GM21529 (cell line): ENCODE results near the gene NOXRED1.
"Not testable (repeated sequence)": the region's sequence is repeated elsewhere in the genome, so short reads cannot be mapped to it uniquely, and the experiment has no call there.

Experiments
- ATAC-seq: cut with Tn5 transposase; IDR thresholded peaks from one replicate; pipeline ENCODE4 v1.9.1; 2021; ENCODE audit not compliant: unreplicated experiment

The NOXRED1 gene

DNA sequence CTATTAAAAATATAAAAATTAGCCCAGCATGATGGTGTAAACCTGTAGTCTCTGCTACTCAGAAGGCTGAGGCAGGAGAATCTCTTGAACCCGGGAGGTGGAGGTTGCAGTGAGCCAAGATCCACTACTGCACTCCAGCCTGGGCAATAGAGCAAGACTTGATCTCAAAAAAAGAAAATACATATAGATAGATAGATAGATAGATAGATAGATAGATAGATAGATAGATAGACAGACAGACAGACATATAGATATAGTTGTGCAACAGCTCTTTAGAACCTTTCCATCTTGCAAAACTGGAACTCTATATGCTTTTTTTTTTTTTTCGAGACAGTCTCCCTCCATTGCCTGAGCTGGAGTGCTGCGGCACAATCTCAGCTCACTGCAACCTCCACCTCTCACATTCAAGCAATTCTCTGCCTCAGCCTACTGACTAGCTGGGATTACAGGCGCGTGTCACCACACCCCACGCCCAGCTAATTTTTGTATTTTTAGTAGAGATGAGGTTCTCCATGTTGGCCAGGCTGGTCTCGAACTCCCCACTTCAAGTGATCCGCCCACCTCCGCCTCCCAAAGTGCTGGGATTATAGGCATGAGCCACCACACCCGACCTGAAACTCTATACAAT, 7.8 kb downstream of the NOXRED1 start:
- ATAC-seq = not testable (repeated sequence)

DNA sequence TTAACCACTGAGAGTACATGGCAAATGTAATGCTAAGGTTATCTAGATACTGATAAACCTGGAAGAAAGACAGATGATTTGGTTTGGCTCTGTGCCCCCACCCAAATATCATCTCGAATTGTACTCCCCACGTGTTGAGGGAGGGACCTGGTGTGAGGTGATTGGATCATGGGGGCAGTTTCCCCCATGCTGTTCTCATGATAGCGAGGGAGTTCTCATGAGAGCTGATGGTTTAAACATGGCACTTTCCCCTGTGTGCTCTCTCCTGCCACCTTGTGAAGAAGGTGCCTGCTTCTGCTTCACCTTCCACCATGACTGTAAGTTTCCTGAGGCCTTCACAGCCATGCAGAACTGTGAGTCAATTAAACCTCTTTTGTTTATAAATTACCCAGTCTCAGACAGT, 14.2 kb downstream of the NOXRED1 start:
- ATAC-seq = no peak

DNA sequence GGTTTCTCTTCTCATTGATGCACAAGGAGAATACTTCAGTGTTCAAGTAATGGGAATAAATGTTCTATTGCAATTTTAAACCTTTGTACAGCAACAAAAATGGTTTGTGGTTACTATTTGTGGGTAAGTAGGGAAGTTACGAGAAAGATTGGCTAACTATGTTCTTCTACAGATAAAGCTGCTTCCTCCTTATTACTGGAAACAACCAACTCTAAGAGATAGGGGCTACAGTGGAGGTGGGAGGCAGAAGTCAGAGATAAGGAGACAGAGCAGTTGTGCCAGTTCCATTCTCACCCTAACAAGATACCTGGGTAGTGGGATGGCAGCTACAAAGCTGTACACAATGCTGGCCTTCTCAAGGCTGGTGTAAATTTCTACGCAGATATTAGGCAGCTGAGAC, 16.2 kb downstream of the NOXRED1 start:
- ATAC-seq = no peak

DNA sequence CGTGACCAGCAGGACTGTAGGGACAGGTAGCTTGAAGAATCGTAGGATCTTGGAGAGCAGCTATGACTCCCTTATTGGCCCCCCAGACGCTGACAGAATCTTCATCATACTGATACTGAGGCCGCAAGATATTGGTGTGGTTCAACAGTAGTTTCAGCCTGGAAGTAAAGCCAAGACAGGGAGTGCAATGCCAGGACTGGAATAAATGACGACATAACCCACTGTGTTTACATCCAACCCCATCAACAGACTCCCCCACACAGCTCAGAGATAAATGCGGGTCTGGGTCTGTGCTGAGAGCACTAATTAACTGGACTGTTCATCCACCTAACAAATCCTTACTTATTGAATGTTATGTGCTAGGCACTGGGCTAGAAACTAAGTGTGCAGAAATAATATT, 16.6 kb downstream of the NOXRED1 start:
- no peak for ATAC-seq

DNA sequence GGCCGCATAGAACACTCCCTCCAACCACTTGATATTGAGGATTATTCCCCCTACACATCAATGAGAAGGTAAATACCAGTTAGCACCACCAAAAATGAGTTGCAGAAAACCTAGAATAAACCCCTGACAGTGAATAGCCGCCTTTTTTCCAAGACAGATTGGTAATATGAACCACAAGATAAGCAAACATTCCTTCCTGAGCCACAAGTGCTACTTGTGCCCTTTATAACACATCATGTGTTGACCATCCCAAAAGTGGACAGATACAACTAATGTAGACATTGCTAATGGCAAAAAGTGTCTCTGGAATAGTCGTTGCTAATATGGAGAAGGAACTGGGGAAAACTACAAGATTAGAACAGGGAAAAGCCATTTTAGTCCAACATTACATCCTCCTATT, 17.2 kb downstream of the NOXRED1 start:
- ATAC-seq = no peak

DNA sequence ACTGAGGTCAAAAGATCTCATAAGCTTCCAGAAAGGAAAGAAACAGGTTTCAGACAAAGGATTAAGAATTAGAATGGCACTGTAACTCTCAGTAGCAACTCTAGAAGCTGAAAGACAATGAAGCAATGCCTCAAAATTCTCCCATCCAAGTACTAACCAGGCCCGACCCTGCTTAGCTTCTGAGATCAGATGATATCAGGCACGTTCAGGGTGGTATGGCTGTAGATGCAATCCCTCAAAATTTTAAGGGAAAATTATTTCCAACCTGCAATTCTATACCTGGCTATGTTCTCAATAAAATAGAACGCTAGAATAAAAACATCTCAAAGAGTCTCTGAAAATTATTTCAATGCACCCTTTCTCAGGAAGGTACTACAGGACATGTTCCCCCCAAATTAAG, 19.6 kb downstream of the NOXRED1 start:
- ATAC-seq = no peak

DNA sequence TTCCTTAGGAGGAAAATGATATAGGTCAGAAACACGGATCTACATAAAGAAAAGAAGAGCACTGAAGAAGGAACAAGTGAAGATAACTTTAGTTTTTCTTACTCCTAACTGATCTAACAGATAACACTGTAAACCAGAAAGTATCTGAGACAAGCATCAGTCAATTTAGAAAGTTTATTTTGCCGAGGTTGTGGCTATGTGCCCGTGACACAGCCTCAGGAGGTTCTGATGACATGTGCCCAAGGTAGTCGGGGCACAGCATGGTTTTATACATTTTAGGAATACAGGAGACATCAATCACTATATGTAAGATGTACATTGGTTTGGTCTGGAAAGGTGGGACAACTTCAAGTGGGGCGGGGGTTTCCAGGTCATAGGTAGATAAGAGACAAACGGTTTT, 23.1 kb downstream of the NOXRED1 start:
- no peak for ATAC-seq

DNA sequence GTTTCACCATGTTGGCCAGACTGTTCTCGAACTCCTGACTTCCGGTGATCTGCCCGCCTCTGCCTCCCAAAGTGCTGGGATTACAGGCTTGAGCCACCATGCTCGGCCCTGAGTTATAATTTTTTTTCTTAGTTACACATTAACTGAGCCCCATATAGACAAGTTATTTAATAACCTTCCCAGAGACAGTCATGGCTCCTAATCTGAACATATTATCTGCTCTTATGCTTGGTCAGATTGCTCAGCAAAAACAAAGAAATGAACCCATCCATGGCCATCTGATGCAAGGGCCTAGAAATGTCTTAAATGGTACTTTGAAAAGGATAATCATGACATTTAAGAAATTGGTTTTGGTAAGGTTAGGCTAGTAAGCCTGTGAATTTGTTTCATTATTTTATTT, 33.1 kb downstream of the NOXRED1 start:
- no peak for ATAC-seq

DNA sequence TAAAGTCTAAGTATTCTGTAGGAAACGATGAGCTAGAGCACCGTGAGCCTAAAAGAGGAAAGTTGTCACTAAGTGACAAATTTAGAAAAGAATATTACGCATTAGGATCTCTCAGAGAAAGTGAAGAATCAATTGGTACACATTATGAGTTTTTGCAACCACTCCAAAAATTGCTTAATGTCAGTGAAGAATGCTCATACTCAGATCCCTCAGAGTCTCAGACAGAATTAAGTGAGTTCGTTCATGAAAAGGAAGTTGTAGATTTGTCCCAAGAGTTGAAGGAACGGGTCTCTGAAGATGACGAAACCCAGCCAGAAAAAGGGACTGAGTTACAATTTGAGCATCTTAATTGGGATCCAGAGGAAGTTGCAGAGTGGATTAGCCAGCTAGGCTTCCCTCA, 44.6 kb downstream of the NOXRED1 start:
- ATAC-seq = no peak

DNA sequence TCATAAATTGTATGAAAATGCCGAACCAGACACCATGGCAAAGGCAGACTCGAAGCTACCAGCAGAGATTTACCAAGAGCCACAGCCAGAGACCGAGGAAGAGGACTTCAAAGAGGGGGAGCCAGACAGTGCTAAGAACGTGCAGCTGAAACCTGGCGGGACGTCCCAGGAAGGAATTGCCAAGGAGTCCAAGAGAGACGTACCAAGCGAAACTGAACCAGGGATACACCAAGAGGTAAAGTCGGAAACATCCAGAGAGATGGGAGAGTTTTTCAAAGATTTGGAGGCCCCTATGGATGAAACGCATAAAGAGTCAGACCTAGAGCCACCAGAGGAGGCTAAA, 45.9 kb downstream of the NOXRED1 start:
- peak; percentile 1 for ATAC-seq

DNA sequence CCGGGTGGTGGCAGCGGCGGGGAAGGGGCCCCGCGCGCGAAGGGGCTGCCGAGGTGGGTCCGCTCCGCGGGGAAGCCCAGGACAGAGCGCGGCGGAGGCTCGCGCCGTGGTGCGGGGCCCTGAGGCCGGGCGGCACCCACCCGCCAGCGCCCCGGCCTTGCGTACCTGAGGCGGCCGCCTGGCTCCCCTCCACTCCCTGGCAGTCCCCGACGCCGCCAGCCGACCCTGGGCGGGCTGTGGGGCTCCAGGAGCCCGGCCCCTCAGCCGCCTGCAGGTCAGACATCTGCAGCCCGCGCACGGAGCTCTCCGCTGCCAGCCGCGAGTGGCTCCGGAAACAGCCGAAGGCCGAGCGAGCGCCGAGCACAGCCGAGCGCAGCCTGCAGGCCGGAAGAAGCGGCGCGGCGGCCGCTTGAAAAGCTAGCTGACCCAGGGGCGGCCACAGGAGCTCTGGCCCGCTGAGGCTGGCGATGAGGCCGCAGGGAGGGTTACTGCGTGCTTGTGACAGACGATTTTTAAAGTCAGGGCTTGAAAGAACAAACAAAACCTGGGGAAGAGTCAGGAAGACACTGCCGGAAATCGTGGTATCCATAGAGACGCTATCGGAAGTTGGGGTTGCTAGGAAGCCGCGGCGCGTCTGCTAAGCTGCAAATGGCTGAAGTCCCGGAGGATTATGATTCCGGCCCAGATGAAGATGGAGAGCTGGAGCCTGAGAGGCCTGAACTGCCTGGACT, 46.4 kb downstream of the NOXRED1 start, which contains the start of the genes SAMD15 and TMED8:
Gene SAMD15 (plus strand): TSS at position 609 of the 731 bp plus-strand sequence. CDS start 40 bp downstream, at position 649.
Gene TMED8 (minus strand): TSS at position 324 of the 731 bp plus-strand sequence. CDS start 41 bp downstream, at position 283.
- ATAC-seq = peak; percentile 78

DNA sequence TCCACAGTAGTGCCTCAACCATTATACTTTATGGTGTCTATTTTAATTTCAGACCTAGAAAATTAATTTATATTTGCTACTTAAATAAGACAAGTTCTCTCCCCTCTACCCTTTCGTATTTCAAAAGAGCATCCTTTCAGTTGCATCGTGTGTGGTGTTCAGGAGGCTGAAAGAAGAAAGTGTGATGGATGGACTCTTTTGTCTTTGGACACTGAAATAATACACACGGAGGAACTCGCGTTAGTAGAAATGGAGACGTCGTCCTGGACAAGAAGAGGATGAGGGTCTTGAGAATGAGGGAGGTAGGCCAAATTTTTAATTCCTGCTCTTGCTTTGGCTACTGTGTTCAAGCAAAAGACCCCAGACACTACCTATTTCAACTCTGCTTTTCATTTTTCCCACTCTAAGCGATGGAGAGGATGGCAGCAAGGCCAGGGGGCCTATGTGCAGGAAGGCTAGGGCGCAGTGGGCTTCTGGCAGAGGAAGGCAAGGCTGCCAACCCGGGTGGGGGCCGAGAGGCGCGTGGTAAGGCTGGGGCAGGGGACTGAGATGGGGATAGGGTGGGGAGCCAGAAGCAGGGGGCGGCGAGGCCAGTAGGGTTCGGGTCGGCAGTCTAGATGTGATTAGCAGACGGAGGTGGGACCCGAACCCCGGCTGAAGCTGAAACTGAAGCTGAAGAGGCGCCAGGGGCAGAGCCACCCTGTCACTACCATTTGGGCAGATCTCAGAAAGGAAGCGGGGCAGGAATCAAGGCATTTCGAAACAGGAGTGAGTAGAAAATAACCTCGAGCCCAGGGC, 47.2 kb downstream of the NOXRED1 start:
- peak; percentile 18 for ATAC-seq

DNA sequence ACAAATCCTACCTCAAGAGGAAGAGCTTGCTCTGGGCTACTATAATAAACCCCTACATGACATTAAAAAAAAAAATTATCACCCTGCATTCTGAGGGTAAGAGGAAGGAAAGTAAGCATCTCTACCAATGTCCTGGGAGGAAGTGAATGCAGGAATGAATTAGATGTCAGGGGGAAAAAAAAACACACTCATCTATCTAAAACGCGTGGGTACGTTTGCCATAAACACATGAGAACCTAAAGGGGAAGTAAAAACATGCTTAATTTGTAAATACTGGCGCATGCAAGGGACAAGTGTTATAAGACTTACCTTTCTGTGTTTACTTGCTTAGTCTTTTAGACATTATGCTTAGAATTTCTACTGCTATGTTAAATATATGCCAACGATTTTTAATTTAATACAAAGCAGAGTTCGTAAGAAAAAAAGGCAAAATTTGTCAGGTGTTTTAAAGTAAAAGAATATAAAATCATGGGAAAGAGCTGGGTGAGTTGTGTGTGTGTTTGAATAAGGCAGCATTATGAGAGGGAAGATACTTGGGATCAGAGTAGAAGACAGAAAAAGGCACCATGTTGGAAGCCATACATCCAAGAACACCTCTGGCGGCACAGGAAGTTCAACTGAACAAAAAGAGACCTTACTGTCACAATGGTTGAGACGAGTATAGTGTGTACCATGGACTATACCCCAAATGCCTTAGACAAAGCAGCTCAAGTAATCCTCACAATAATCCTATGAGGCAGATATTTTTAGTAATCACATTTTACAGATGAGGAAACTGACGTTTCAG, 48.0 kb downstream of the NOXRED1 start:
- ATAC-seq = no peak

DNA sequence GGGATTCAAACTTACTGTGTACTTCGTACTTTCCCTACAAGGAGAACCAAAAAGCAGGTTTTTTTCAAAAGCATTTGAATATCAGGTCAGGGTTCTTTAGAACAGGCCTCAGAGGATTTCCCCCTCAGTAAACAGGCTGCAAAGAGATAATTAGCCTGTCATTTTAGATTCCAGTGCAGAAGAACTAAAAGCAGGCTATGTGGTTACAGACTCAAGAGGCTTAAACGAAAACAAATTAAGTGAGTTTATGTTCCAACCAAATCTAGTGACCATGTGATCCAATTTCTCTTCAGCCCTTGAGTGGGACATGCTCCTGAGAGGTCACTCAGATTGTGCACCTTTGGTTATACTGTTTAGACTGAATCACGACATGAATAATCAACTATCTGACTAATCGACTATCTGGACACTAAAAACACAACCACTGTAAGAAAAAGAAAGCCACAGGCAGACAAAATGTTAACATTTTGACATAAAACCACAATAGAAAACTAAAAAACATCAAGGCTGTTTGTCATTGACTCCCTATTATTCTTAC, 51.0 kb downstream of the NOXRED1 start:
- ATAC-seq = peak; percentile 41

DNA sequence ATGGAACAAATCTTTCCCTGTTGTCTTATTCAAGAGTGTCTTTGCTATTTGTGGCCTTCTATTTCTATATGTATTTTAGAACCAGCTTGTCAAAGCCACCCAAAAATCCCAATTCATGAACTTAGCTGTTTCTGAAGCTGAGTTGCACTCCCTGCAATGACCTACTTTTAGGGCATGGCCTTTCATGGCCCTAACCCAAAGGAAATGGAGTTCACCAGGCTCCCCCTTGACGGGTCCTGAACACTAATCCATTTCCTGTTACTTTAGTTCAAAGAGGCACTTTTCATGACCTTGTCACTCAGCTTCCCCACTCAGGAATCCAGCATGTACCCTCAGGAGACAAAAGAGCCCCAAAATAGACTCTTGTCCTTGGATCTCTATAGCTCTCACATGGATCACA, 54.0 kb downstream of the NOXRED1 start:
- no peak for ATAC-seq

DNA sequence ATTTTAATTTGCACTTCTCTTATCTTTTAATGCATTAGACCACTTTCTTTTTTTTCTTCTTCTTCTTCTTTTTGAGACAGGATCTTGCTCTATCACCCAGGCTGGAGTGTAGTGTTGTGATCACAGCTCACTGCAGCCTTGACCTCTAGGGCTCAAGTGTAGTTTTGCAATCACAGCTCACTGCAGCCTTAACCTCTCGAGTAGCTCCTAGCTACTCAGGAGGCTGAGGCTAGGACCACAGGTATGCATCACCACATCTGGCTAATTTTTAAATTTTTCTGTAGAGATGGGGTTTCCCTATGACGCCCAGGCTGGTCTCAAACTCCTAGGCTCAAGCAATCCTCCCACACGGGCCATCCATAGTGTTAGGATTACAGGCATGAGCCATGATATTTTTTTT, 59.2 kb downstream of the NOXRED1 start:
- ATAC-seq = peak; percentile 48

DNA sequence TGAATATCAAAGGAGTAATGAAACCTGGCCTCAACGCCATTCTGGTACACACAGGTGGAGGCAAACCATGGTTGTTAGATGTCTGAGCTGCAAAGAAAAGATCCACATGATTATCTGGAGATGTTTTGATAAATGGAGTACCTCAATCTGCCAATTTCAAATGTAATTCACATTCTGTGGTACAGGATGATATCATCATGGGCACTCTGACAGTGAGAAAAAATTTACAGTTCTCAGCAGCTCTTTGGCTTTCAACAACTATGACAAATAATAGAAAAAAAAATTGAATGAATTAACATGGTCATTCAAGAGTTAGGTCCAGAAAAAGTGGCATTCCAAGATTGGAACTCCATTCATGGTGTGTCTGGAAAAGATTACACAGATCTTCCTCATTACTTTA, 63.7 kb downstream of the NOXRED1 start:
- no peak for ATAC-seq

DNA sequence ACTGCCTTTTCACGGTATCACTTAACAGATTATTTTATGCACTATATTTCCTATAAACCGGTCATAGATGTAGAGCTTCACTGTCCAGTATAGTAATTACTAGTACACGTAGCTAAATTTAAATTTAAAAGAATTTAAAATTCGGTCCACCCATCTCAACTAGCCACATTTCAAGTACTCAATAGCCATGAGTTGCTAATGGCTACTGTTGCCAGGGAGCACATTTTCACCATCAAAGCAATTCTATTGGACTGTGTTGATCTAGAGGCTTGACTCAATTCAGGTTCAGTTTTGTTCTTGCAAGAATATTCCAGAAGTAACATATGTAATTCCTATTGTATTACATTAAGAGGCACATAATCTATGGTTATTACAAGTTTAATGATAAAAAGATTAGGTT, 66.4 kb downstream of the NOXRED1 start:
- ATAC-seq = no peak

DNA sequence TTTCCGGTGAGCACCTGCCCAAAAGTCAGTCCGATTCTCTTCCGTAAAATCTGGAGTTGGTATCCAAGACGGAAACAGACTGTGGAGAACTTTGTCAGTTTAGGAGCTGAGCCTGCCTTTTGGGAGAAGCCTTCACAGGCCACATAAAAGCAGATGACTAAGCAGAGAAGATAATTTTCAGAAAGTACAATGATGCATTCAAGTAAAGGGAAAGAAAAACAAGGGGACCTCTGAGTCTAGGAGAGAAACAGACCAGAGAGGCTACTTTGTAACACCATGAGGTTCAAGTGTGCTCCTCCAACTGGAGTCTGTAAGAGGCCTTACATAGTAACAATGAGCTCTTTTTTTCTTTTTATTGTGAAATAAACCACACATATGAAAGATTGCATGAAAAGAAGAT, 67.5 kb downstream of the NOXRED1 start:
- ATAC-seq = no peak

DNA sequence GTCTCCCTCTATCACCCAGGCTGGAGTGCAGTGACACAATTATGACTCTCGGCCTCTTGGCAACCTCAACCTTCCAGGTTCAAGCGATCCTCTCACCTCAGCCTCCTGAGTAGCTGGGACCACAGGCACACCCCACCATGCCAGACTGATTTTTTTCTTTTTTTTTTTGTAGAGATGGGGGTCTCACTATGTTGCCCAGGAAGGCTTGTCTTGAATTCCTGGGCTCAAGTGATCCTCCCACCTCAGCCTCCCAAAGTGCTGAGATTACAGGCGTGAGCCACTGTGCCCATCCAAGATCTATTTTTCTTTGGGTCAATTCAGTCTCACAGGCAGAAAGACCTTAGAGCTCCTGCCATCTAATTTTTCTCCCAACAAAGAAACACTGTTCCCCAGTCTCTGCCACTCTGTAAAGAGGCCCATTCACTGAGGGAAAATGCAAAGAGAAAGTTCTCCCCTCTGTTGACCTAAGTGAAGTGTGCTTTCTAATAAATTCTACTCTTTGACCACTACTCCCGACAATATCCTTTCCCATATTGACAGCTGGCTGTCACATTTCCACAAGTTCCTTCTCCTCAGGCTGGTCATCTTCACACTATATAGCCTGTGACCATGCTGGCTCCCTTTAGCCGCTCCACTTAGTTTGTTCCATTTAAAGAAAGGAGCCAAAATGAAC, 69.7 kb downstream of the NOXRED1 start:
- ATAC-seq = no peak
